CD4-positive, alpha-beta T cell (primary cell): ENCODE measurements around the gene GDNF. TPM values are rescaled to one million over a fixed set of nuclear protein-coding genes. Genes with fewer than 3 reads are reported as not detected.

Source experiments
- ATAC-seq: fragments of 200-7000 bp; cut with Tn5 transposase; one replicate; pipeline ENCODE4 v1.10.0; 2022; ENCODE audit warnings: mild to moderate bottlenecking; ENCODE audit not compliant: poor library complexity
- CTCF ChIA-PET: fragments of 350-600 bp; sonication (Branson Sonifier 250); formaldehyde crosslinking; loops from one replicate; lab custom pipeline; 2021; ENCODE audit warnings: antibody characterized with exemption, inconsistent platforms; lab: Charles Lee
- POLR2A ChIA-PET: fragments of 350-600 bp; sonication (Branson Sonifier 250); formaldehyde crosslinking; loops from one replicate; lab custom pipeline; 2021; ENCODE audit warnings: antibody characterized with exemption, inconsistent platforms; lab: Charles Lee
- DNase-seq, 14 experiments: peaks; one replicate each; pipeline ENCODE4 v3.0.0-alpha.2; 2013 to 2020; ENCODE audit warnings: mixed read lengths in 2 of 14
- H3K27ac ChIP-seq, 2 donors: one replicate each; pipeline versions ENCODE4 v1.5.1 to v1.7.0; 2013; ENCODE audit warnings: low read length in 2 of 2, low read depth in 1 of 2, mild to moderate bottlenecking in 1 of 2
- H3K27me3 ChIP-seq, 2 experiments: 1 replicate in 1 of 2; 2 replicates in 1 of 2; pipeline versions ENCODE4 v1.6.1 to v1.7.0; 2013; ENCODE audit warnings: low read length in 2 of 2, control low read depth in 1 of 2, mild to moderate bottlenecking in 1 of 2, moderate library complexity in 1 of 2; ENCODE audit not compliant: insufficient read depth in 2 of 2, control insufficient read depth in 1 of 2
- H3K36me3 ChIP-seq: one replicate; pipeline ENCODE4 v1.6.1; 2013; ENCODE audit warnings: low read length, control low read depth; ENCODE audit not compliant: insufficient read depth
- H3K4me1 ChIP-seq: one replicate; pipeline ENCODE4 v1.6.1; 2013; ENCODE audit warnings: low read length, control low read depth; ENCODE audit not compliant: insufficient read depth
- H3K4me3 ChIP-seq: one replicate; pipeline ENCODE4 v1.5.1; 2013; ENCODE audit warnings: mild to moderate bottlenecking, low read length, moderate library complexity
- H3K9me3 ChIP-seq, 2 experiments: 1 replicate in 1 of 2; 2 replicates in 1 of 2; pipeline versions ENCODE4 v1.6.1 to v1.7.0; 2013; ENCODE audit warnings: low read length in 2 of 2, mild to moderate bottlenecking in 2 of 2, control low read depth in 1 of 2, moderate library complexity in 1 of 2; ENCODE audit not compliant: control insufficient read depth in 1 of 2, insufficient read depth in 1 of 2
- H3K27ac Mint-ChIP-seq: one replicate; pipeline ENCODE4 v1.8.0; 2020; ENCODE audit warnings: mixed read lengths
- H3K27me3 Mint-ChIP-seq: one replicate; pipeline ENCODE4 v1.8.0; 2021; ENCODE audit warnings: mixed read lengths
- H3K36me3 Mint-ChIP-seq: one replicate; pipeline ENCODE4 v1.8.0; 2021; ENCODE audit warnings: low read depth, mixed read lengths
- H3K4me1 Mint-ChIP-seq: one replicate; pipeline ENCODE4 v1.8.0; 2021; ENCODE audit warnings: low read depth, mixed read lengths
- H3K4me3 Mint-ChIP-seq: one replicate; pipeline ENCODE4 v1.8.0; 2020; ENCODE audit warnings: mild to moderate bottlenecking, mixed read lengths
- H3K9me3 Mint-ChIP-seq: one replicate; pipeline ENCODE4 v1.8.0; 2020; ENCODE audit warnings: mixed read lengths
- intact Hi-C, 2 experiments: fragments of 100-400 bp; cut with DNase I in 1 of 2; cut with micrococcal nuclease in 1 of 2; formaldehyde crosslinking; loops; one replicate each; pipeline versions ENCODE4 v1.15.1 to v1.9.0; 2023 to 2025; cut with DNase I, micrococcal nuclease
- total RNA-seq, 174 experiments: library from RNA in 2 of 174; stranded (reverse) in 2 of 174; gene quantifications; one replicate each; pipeline ENCODE4 v1.2.3 and lab custom pipeline; 2021 to 2026
- TF ChIP-seq, protein P1 (sequence below): fragments of 200-600 bp; IDR thresholded peaks from one replicate; pipeline ENCODE4 v1.8.0; 2022; ENCODE audit warnings: antibody characterized with exemption, mild to moderate bottlenecking

Gene GDNF
- total RNA-seq, 2 experiments from 2014 or later, result not detected

DNA sequence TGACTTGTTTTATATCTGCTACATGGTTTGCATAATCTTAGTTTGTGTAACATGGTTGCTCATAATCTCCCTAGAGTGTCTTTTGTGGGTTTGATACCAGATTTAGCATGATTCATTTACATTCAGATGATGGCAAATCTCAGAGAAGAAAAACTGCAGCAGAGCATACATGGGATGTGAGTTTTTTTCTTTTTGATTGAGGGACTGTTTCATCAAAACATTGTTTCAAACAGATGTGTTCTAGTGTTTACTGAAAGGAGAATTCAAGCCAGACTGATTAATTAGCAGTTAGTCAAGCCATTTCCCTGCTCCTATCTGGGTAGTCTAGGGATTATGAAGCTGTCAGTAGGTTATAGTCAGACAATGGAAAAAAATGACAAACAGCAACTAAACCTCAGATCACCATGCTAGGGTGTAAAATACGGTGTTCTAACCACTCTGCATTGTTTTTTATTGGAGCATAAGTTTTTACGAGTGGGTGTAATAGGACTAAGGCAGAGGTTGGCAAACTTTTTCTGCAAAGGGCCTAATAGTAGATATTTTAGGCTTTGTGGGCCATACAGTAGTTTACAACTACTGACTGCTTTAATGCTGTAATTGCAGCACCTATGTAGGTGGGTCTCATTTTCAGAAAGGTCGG, 10.5 kb upstream of the GDNF start:
- no peaks in the 10 kb centered on the region for H3K36me3 ChIP-seq
- no peak overlapping the region for H3K27ac Mint-ChIP-seq
- CTCF ChIA-PET, result no interaction called here
- no peaks in the 10 kb centered on the region for H3K27me3 ChIP-seq
- no peaks in the 10 kb centered on the region for H3K9me3 ChIP-seq
- intact Hi-C loops, result no loop called here
- no peak overlapping the region for H3K27ac ChIP-seq
- H3K36me3 Mint-ChIP-seq, result no peaks in the 10 kb centered on the region
- DNase-seq (no peak), ATAC-seq (no peak)
- H3K4me3 ChIP-seq, result no peak overlapping the region
- no peaks in the 10 kb centered on the region for H3K9me3 Mint-ChIP-seq
- no peak overlapping the region for H3K4me3 Mint-ChIP-seq
- peaks cover 40% of the 10 kb centered on the region for H3K27me3 Mint-ChIP-seq
- H3K4me1 ChIP-seq, result no peaks in the 10 kb centered on the region
- TF ChIP-seq, protein P1, sequence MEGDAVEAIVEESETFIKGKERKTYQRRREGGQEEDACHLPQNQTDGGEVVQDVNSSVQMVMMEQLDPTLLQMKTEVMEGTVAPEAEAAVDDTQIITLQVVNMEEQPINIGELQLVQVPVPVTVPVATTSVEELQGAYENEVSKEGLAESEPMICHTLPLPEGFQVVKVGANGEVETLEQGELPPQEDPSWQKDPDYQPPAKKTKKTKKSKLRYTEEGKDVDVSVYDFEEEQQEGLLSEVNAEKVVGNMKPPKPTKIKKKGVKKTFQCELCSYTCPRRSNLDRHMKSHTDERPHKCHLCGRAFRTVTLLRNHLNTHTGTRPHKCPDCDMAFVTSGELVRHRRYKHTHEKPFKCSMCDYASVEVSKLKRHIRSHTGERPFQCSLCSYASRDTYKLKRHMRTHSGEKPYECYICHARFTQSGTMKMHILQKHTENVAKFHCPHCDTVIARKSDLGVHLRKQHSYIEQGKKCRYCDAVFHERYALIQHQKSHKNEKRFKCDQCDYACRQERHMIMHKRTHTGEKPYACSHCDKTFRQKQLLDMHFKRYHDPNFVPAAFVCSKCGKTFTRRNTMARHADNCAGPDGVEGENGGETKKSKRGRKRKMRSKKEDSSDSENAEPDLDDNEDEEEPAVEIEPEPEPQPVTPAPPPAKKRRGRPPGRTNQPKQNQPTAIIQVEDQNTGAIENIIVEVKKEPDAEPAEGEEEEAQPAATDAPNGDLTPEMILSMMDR, result no peak
- H3K4me1 Mint-ChIP-seq, result no peaks in the 10 kb centered on the region
- POLR2A ChIA-PET, result no interaction called here

DNA sequence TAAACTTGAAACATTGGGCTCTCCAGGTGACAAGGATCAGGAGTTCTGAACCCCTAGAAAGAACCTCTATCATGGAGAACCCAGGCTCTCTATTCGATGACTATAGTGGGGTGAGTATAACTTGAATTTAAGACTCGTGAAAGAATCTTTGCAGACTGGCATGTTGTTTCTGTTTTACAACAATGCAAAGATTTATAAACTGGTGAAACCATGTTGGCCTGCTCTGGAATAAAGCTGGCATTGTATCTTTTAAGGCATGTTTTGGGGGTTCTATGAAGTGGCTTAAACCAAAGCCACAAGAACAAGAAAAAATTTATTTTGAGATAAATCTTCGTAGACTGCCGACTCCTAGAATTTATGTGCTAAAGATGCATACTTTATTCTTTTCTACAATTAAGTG, 9.8 kb upstream of the GDNF start:
- Histone ChIP-seq H3K27ac (no peak overlapping the region), H3K36me3 (no peaks in the 10 kb centered on the region), H3K4me3 (no peak overlapping the region), H3K27me3 (no peaks in the 10 kb centered on the region), H3K9me3 (no peaks in the 10 kb centered on the region), H3K4me1 (no peaks in the 10 kb centered on the region)
- no peaks in the 10 kb centered on the region for H3K36me3 Mint-ChIP-seq
- DNase-seq (no peak), ATAC-seq (no peak)
- ChIA-PET CTCF (no interaction called here), POLR2A (no interaction called here)
- intact Hi-C loops, result no loop called here
- H3K9me3 Mint-ChIP-seq, result no peaks in the 10 kb centered on the region
- no peak overlapping the region for H3K27ac Mint-ChIP-seq
- TF ChIP-seq, protein P1, result no peak
- H3K4me1 Mint-ChIP-seq, result no peaks in the 10 kb centered on the region
- peaks cover 40% of the 10 kb centered on the region for H3K27me3 Mint-ChIP-seq
- no peak overlapping the region for H3K4me3 Mint-ChIP-seq

DNA sequence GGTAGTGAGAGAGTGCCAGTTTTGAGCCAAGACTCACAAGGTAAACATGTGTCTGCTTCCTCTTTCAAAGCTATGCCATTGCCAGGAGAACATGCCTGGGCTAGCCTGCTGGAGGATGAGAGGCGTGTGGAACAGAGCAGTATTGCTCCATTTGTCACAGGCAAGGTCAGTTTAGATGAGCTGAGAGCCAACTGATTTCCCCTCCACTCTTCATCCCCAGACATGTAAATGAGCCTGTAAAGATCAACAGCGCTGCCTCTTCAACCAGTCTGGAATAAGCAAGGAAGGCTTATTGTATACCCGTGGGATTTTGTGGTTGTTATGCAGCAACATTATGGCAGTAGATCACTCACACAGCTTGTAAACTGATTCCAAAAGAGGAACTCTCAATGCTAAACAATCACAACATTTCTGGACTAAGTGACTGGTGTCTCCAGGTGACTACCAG, 8.2 kb upstream of the GDNF start:
- intact Hi-C loops, result no loop called here

More for the DNA sequence above, 8.2 kb upstream of the GDNF start:
- no peak for ATAC-seq
- no peak for DNase-seq
- peaks cover 52% of the 10 kb centered on the region for H3K27me3 Mint-ChIP-seq
- H3K27ac Mint-ChIP-seq, result no peak overlapping the region
- H3K4me1 Mint-ChIP-seq, result no peaks in the 10 kb centered on the region
- TF ChIP-seq, protein P1, result no peak
- ChIA-PET POLR2A (no interaction called here), CTCF (no interaction called here)
- H3K9me3 Mint-ChIP-seq, result no peaks in the 10 kb centered on the region
- Histone ChIP-seq H3K4me3 (no peak overlapping the region), H3K27ac (no peak overlapping the region), H3K9me3 (no peaks in the 10 kb centered on the region), H3K27me3 (peaks cover 4 to 12% of the 10 kb centered on the region in 2 experiments), H3K4me1 (no peaks in the 10 kb centered on the region), H3K36me3 (no peaks in the 10 kb centered on the region)
- no peak overlapping the region for H3K4me3 Mint-ChIP-seq
- no peaks in the 10 kb centered on the region for H3K36me3 Mint-ChIP-seq
